ENCODE measurements around the gene LCN15.

GRCh38 chr9:136748666-136749611 lies 15.4 kb downstream of the LCN15 start:
- TF ChIP-seq CTCF (IDR thresholded peaks at IDR 0.05 in 2 of 3, conservative IDR thresholded peaks at IDR 0.05 in 1 of 3; ENCODE audit: control insufficient read depth in 2 of 3, extremely low read depth in 1 of 3, insufficient read depth in 1 of 3, low read depth in 3 of 3, low read length in 3 of 3) = no peak
- no peak for TF ChIP-seq POLR2A (IDR thresholded peaks at IDR 0.05; ENCODE audit: low read depth, low read length)
- TF ChIP-seq ATF2 (IDR thresholded peaks at IDR 0.05; ENCODE audit: low read length) = no peak
- TF ChIP-seq RFX5 (IDR thresholded peaks at IDR 0.05; ENCODE audit: low read depth, low read length) = no peak
- no peak for TF ChIP-seq JUND (IDR thresholded peaks at IDR 0.05; ENCODE audit: low read depth, low read length)
- TF ChIP-seq E2F4 (IDR thresholded peaks at IDR 0.05; ENCODE audit: low read depth, low read length) = no peak
- no peak for TF ChIP-seq MYC (IDR thresholded peaks at IDR 0.05; ENCODE audit: insufficient read depth, insufficient read length, insufficient replicate concordance, low read length, severe bottlenecking)
- TF ChIP-seq EP300 (IDR thresholded peaks at IDR 0.05; ENCODE audit: borderline replicate concordance in 1 of 2, control insufficient read depth in 1 of 2, low read depth in 2 of 2, low read length in 2 of 2) = no peak
- no peak for TF ChIP-seq SMAD1 (IDR thresholded peaks at IDR 0.05; ENCODE audit: low read depth, partially characterized antibody)
- no peak for TF ChIP-seq TCF3 (IDR thresholded peaks at IDR 0.05; ENCODE audit: borderline replicate concordance, insufficient read depth, low read depth, low read length)
- TF ChIP-seq MLLT1 (IDR thresholded peaks at IDR 0.05) = no peak
